ENCODE results near the gene RTP2. TPM values are rescaled to one million over a fixed set of nuclear protein-coding genes. Genes with fewer than 3 reads are reported as not detected.

The RTP2 gene
- total and polyA plus RNA-seq, 3 donors from 2014 or later: 0.37 to 0.79 (median 0.71) TPM

DNA sequence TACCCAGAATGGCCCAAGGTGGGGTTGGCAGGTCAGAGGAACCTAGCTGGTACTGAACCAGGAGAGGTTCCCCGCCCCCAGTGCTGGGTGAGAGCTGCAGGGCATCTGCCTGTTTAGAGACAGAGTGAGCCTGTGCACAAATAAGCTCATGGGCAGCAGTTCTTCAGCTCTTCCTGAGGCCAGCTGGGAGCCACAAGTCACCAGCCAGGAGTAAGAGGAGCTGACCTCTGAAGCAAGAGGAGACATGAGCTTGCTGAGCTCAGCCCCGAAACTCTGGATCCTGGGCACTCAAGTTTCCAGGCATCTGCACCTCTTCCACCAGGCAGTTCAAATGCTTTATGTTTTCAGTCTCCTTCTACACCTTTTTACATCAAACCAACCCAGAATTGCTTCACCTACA lies 2.1 kb downstream of the RTP2 start:
- H3K4me3 ChIP-seq: no peak overlapping the region
- no peaks in the 10 kb centered on the region for H3K4me1 ChIP-seq
- no peaks in the 10 kb centered on the region for H3K9me3 ChIP-seq
- no peak overlapping the region for H3K27ac ChIP-seq
- no peaks in the 10 kb centered on the region for H3K36me3 ChIP-seq (ENCODE audit: low read depth, missing control alignments)
- DNase-seq: no peak
- TF ChIP-seq POLR2A (IDR thresholded peaks at IDR 0.05): no peak
- TF ChIP-seq, protein P1, sequence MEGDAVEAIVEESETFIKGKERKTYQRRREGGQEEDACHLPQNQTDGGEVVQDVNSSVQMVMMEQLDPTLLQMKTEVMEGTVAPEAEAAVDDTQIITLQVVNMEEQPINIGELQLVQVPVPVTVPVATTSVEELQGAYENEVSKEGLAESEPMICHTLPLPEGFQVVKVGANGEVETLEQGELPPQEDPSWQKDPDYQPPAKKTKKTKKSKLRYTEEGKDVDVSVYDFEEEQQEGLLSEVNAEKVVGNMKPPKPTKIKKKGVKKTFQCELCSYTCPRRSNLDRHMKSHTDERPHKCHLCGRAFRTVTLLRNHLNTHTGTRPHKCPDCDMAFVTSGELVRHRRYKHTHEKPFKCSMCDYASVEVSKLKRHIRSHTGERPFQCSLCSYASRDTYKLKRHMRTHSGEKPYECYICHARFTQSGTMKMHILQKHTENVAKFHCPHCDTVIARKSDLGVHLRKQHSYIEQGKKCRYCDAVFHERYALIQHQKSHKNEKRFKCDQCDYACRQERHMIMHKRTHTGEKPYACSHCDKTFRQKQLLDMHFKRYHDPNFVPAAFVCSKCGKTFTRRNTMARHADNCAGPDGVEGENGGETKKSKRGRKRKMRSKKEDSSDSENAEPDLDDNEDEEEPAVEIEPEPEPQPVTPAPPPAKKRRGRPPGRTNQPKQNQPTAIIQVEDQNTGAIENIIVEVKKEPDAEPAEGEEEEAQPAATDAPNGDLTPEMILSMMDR (IDR thresholded peaks at IDR 0.05): no peak
- no peaks in the 10 kb centered on the region for H3K27me3 ChIP-seq
- intact Hi-C loops (cut with DNase I; ENCODE audit: low total_unique reads): no loop called here
- 94 to 100% methylated on average over 1 to 2 of the region's 2 CpGs for WGBS, 2 donors

DNA sequence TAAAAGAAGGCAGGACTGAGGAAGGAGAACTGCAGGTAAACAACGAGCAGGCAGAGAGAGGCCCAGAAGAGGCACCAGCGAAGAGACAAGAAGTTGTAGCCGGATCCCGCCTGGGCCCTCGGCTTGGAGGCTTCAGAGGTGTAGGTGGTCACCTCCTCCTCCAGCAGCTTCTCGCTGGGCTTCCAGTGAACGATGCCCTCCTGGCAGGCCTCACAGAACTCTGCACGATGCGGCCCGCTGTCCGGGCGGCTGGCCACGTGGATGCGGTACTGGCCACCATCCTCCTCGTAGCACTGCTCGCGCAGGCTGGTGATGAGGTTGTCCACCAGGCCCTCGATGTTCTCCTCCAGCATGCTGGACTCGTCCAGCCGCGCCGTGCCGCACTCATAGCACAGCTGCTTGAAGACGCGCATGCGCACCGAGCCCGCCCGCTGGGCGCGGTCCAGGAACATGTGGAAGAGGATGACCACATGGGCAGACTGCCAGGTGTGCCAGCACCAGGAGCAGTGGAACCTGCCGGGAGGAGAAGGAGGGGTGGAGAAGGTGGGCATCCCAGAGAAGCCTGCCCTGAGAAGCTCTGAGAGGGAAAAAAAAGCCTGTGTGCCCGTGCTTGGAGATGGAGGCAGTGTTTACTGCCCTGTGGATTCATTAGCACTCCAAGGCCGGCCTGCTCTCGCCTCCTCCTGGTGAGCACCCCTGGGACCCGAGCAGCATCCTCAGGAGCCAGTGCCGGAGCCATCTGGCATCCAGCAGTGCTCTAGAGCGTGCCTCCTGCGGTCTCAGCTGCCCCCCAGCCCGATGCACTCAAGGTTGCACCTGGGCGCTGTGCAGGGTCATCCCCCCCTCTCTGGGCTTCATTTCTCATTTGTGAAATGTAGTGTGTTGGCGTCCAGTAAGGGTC lies 3.6 kb downstream of the RTP2 start:
- TF ChIP-seq, protein P1 (IDR thresholded peaks at IDR 0.05): no peak
- TF ChIP-seq POLR2A (IDR thresholded peaks at IDR 0.05): no peak
- no peak for DNase-seq
- H3K4me1 ChIP-seq: no peaks in the 10 kb centered on the region
- no peak overlapping the region for H3K4me3 ChIP-seq
- H3K27me3 ChIP-seq: no peaks in the 10 kb centered on the region
- H3K9me3 ChIP-seq: no peaks in the 10 kb centered on the region
- WGBS, 2 donors: 72 to 74% methylated on average over 17 to 42 of the region's 42 CpGs
- no peaks in the 10 kb centered on the region for H3K36me3 ChIP-seq (ENCODE audit: low read depth, missing control alignments)
- intact Hi-C loops (cut with DNase I; ENCODE audit: low total_unique reads): no loop called here
- no peak overlapping the region for H3K27ac ChIP-seq

DNA sequence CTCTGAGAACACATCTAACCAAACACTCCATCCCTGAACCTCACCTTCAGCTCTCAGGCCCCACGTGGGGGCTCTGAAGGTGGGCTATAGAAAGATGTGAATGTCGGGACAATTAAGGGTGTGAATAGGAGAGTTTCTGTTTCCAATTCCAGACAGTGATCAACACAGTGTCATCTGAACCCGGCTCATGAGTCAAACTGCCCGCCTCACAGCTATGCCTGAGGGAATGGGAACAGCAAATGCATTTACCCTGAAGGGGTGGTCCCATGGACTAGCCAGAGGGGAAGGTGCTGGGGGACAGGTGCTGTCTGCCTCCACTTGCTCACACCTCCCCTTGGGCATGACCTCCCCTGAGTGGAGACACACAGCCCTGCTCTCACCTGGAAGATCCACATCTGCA lies 6.3 kb downstream of the RTP2 start:
- Histone ChIP-seq H3K27me3 (no peaks in the 10 kb centered on the region), H3K9me3 (no peaks in the 10 kb centered on the region), H3K4me1 (no peaks in the 10 kb centered on the region), H3K27ac (no peak overlapping the region), H3K36me3 (ENCODE audit: low read depth, missing control alignments) (no peaks in the 10 kb centered on the region), H3K4me3 (no peak overlapping the region)
- 48 to 57% methylated on average over 4 of the region's 4 CpGs for WGBS, 2 donors
- no peak for TF ChIP-seq POLR2A (IDR thresholded peaks at IDR 0.05)
- TF ChIP-seq, protein P1 (IDR thresholded peaks at IDR 0.05): no peak
- intact Hi-C loops (cut with DNase I; ENCODE audit: low total_unique reads): no loop called here
- DNase-seq: no peak

DNA sequence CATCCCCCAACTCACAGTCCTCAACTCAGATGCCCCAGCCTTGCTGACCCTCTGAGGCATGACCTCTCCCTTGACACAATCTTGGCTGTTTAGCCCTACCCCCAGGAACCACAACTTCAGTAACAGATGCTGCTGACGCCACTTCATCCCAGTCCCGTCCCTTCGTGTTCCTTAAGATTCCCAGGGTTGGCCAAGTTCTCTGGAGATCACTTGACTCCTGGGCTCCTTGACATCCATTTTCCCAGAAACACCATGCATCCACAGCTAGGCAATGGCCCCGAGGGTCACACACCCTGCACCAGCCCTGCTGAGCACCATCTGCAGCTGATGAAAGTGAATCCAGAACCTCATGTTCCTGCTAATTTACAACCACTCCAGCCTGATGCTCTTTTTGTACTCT lies 6.9 kb downstream of the RTP2 start:
- H3K4me3 ChIP-seq: no peak overlapping the region
- H3K4me1 ChIP-seq: no peaks in the 10 kb centered on the region
- H3K9me3 ChIP-seq: no peaks in the 10 kb centered on the region
- no peak for TF ChIP-seq POLR2A (IDR thresholded peaks at IDR 0.05)
- TF ChIP-seq, protein P1 (IDR thresholded peaks at IDR 0.05): no peak
- WGBS, 2 donors: 38 to 52% methylated on average over 4 of the region's 4 CpGs
- H3K27me3 ChIP-seq: no peaks in the 10 kb centered on the region
- no peak for DNase-seq
- H3K36me3 ChIP-seq (ENCODE audit: low read depth, missing control alignments): no peaks in the 10 kb centered on the region
- H3K27ac ChIP-seq: no peak overlapping the region
- intact Hi-C loops (cut with DNase I; ENCODE audit: low total_unique reads): no loop called here

DNA sequence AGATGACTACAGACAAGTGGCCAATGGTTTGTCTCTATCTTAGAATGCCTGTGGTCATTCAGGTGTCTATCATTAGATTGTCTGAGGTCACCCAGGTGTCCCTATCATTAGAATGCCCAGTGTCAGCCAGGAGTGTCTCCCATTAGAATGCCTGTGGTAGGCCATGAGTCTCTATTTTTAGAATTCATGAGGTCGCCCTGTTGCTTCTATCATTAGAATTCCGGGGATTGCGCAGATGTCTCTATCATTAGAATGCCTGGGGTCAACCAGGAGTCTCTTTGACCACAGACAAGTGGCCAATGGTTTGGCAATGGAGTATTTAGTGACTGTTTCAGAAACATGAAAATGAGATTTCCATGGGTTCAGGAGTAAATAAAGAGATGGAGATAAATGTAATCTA lies 7.6 kb downstream of the RTP2 start:
- H3K27me3 ChIP-seq: no peaks in the 10 kb centered on the region
- H3K4me3 ChIP-seq: no peak overlapping the region
- no peaks in the 10 kb centered on the region for H3K4me1 ChIP-seq
- no peak overlapping the region for H3K27ac ChIP-seq
- no peaks in the 10 kb centered on the region for H3K36me3 ChIP-seq (ENCODE audit: low read depth, missing control alignments)
- no peak for DNase-seq
- intact Hi-C loops (cut with DNase I; ENCODE audit: low total_unique reads): no loop called here
- 68 to 94% methylated on average over 3 of the region's 3 CpGs for WGBS, 2 donors
- no peaks in the 10 kb centered on the region for H3K9me3 ChIP-seq
- no peak for TF ChIP-seq POLR2A (IDR thresholded peaks at IDR 0.05)
- TF ChIP-seq, protein P1 (IDR thresholded peaks at IDR 0.05): no peak
